Measurements from ENCODE around the gene SFT2D1.
"Not testable (repeated sequence)": the region's sequence is repeated elsewhere in the genome, so short reads cannot be mapped to it uniquely, and the experiment has no call there.

Gene SFT2D1

DNA sequence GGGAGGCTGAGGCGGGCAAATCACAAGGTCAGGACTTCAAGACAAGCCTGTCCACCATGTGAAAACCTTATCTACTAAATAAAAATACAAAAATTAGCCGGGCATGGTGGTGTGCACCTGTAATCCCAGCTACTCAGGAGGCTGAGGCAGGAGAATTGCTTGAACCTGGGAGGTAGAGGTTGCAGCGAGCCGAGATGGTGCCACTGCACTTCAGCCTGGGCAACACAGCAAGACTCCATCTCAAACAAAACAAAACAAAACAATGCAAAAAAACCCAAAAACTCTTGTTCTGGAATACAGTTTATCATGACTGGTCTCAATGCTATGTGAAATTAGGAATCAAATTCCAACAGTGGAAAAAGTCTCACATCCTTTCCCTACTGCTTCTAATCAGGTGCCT is 20.1 kb upstream of the SFT2D1 start:
- not testable (repeated sequence) for DNase-seq

DNA sequence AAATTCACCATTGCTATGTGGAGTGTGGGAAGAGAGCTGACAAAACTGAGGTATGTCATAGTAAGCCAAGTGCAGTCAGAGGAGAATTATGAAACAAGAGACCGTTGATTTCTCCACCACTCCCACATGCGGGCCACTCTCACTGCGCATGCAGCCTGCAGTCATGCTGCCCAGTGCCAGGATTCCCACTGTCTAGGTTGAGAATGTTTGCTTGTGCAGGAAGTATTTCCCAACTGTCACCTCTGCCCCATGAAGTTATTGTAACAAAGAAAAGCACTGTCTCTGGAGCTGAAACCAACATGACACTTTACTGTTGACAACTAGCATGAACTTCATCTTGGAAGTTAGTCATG is 18.7 kb upstream of the SFT2D1 start:
- DNase-seq: no peak

GRCh38 chr6:166360243-166361076 is 18.1 kb upstream of the SFT2D1 start:
- no peak for DNase-seq

GRCh38 chr6:166355552-166355951 is 13.2 kb upstream of the SFT2D1 start:
- no peak for DNase-seq

DNA sequence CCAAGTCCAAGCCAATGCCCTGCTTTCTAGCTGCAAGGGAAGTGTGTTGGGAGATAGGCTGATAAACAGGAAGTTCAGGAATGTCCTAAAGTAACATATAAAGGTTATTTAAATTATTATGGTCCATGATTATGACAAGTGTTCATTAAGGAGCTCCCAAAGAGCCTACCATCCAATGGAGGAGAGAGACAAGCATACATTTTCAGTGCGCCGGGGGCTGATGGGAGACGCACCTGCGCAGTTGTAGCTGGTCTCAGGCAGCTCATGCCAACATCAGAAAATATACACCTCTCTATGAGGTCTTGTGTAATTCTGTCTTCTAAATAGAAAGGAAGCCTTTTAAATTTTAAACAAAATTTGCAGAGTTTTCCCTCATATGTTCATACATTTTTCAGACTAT is 12.6 kb upstream of the SFT2D1 start:
- DNase-seq: no peak

GRCh38 chr6:166354143-166354542 is 11.8 kb upstream of the SFT2D1 start:
- no peak for DNase-seq

- no peak for DNase-seq
Observed at GRCh38 chr6:166353507-166353906, 11.2 kb upstream of the SFT2D1 start.

- DNase-seq: no peak
Observed at GRCh38 chr6:166352923-166353322, 10.6 kb upstream of the SFT2D1 start.

DNA sequence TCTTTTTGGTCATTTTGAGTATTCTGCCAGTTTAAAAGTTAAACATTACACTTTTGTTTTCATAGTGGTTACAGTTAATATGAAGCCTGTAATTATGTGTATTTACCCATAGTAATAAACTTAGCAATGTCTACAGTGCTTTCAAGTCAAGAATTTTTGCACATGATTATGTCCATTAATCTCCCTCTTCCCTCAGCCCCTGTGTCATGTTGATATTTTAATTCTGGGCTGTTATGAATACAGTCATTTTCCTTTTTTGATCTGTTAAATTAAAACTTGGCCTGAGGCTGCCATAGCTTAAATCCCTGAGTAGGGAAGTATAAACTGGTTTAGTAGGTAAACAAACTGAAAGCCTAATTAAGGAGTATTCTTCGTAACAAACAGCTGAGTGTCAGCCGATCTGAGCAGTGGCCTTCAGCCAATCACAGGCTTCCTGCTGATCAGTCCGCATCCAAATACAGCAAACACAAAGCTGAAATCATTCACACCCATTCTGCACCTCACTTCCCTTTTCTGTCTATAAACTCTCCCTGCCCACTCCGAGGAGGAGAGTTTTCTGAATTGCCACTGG is 9.5 kb upstream of the SFT2D1 start:
- peak; percentile 39 for DNase-seq

GRCh38 chr6:166348305-166348949 is 6.1 kb upstream of the SFT2D1 start:
- DNase-seq: no peak

- no peak for DNase-seq
Observed at GRCh38 chr6:166346965-166347364, 4.6 kb upstream of the SFT2D1 start.

DNA sequence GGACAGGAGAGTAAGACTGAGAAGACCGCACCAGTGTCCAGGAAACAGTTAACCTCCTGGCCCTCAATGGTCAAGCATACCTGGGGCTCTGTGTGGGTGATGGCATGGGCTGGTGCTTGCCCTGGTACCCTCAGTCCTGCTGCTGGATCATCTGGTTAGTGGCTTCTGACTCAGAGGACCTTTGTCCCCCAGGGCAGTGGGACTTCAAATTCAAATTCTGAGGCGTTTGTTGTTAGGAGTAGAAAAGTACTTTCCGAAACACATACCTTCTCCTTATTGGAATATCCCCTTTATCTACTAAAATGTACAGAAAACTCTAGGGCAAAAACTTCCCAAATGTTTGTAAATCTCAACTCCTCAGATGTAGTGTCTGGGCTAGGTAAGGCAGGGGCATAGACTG is 4.1 kb upstream of the SFT2D1 start:
- no peak for DNase-seq

- DNase-seq: not testable (repeated sequence)
Observed at GRCh38 chr6:166345672-166346071, 3.3 kb upstream of the SFT2D1 start.

DNA sequence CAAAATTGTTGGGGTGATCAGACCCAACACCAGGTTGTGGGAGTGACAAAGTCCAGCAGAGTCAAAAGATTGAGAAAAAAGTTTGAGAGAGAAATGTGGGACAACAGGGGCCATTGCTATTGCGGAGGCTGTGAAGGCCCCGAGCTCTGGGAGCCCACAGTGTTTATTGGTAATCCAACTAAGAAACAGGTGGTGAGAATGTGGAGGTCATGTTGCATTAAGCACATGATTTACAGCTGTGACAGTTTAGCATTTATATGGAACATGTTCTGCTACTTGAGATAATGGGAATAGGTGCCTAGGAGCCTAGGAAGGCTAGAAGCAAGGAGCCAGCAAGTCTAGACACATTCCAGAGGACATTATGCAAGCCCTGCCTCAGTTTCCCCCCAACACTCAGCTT is 2.6 kb upstream of the SFT2D1 start:
- DNase-seq: not testable (repeated sequence)

DNA sequence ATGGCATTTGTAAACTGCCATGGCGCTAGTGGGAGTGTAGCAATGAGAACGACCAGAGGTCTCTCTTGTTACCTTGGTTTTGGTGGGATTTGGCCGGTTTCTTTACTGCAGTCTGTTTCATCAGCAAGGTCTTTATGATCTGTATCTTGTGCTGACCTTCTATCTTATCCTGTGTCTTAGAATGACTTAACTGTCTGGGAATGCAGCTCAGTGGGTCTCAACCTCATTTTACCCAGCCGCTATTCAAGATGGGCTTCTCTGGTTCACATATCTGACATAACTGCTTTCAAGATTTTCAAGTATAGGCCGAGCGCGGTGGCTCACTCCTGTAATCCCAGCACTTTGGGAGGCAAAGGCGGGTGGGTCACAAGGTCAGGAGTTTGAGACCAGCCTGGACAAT is 1.9 kb upstream of the SFT2D1 start:
- no peak for DNase-seq

GRCh38 chr6:166343150-166343487 is 774 bp upstream of the SFT2D1 start:
- no peak for DNase-seq

- DNase-seq: no peak
Observed at GRCh38 chr6:166341977-166342348, 382 bp downstream of the SFT2D1 start.

- DNase-seq: no peak
Observed at GRCh38 chr6:166341464-166341863, 881 bp downstream of the SFT2D1 start.

GRCh38 chr6:166338854-166339253 is 3.5 kb downstream of the SFT2D1 start:
- DNase-seq: no peak

GRCh38 chr6:166336847-166337246 is 5.5 kb downstream of the SFT2D1 start:
- DNase-seq: no peak

GRCh38 chr6:166335378-166336302 is 6.7 kb downstream of the SFT2D1 start:
- no peak for DNase-seq

DNA sequence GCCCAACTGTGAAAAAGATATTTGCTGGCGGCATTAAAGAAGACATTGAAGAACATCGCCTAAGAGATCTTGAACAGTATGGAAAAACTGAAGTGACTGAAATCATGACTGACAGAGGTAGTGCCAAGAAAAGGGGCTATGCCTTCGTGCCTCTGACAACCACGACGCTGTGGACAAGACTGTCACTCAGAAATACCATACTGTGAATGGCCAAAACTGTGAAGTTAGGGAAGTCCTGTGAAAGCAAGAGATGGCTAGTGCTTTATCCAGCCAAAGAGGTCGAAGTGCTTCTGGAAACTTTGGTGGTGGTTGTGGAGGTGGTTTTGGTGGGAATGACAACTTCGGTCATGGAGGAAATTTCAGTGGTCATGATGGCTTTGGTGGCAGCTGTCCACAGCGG is 7.5 kb downstream of the SFT2D1 start:
- no peak for DNase-seq

All from midbrain (tissue), 1 donor.